ENCODE measurements around the gene NCCRP1. TPM values are rescaled to one million over a fixed set of nuclear protein-coding genes. Genes with fewer than 3 reads are reported as not detected.

NCCRP1 gene
- total and polyA plus RNA-seq, 10 donors, result 0.12 to 1.7 (median 0.19) TPM; not detected in 5

GRCh38 chr19:39174142-39174541, 22.6 kb upstream of the NCCRP1 start:
- no peak for DNase-seq
- Histone ChIP-seq H3K27me3 (replicated peaks in 1 of 7) (no peaks in the 10 kb centered on the region), H3K9me3 (no peaks in the 10 kb centered on the region), H3K36me3 (peaks cover 0 to 100% (median 83%) of the 10 kb centered on the region in 6 donors), H3K27ac (no peak overlapping the region), H3K4me1 (no peaks in the 10 kb centered on the region), H3K4me3 (no peak overlapping the region)
- TF ChIP-seq CTCF (IDR thresholded peaks at IDR 0.05 in 8 of 11, conservative IDR thresholded peaks at IDR 0.05 in 3 of 11) (no peak), POLR2A (IDR thresholded peaks at IDR 0.05) (no peak), POLR2AphosphoS5 (IDR thresholded peaks at IDR 0.05) (no peak)
- intact Hi-C loops (cut with DNase I; ENCODE audit: low total_unique reads), result no loop called here
- 91 to 96% (median 92%) methylated on average over 11 to 16 of the region's 16 CpGs for WGBS, 5 donors

GRCh38 chr19:39174558-39175544, 21.9 kb upstream of the NCCRP1 start:
- Histone ChIP-seq H3K36me3 (peaks cover 0 to 100% (median 79%) of the 10 kb centered on the region in 6 donors), H3K4me1 (no peaks in the 10 kb centered on the region), H3K27me3 (replicated peaks in 1 of 7) (no peaks in the 10 kb centered on the region), H3K27ac (no peak overlapping the region), H3K4me3 (no peak overlapping the region), H3K9me3 (no peaks in the 10 kb centered on the region)
- TF ChIP-seq POLR2AphosphoS5 (IDR thresholded peaks at IDR 0.05), result peak in 1 of 3 donors; percentile 7
- no peak for TF ChIP-seq CTCF (IDR thresholded peaks at IDR 0.05 in 8 of 11, conservative IDR thresholded peaks at IDR 0.05 in 3 of 11)
- intact Hi-C loops (cut with DNase I; ENCODE audit: low total_unique reads), result no loop called here
- no peak for DNase-seq
- 88 to 95% (median 95%) methylated on average over 30 to 43 of the region's 43 CpGs for WGBS, 5 donors

GRCh38 chr19:39175564-39175963, 21.2 kb upstream of the NCCRP1 start:
- Histone ChIP-seq H3K36me3 (peaks cover 0 to 100% (median 75%) of the 10 kb centered on the region in 6 donors), H3K4me1 (no peaks in the 10 kb centered on the region), H3K27me3 (replicated peaks in 1 of 7) (no peaks in the 10 kb centered on the region), H3K27ac (no peak overlapping the region), H3K9me3 (no peaks in the 10 kb centered on the region), H3K4me3 (no peak overlapping the region)
- 88 to 95% (median 95%) methylated on average over 5 to 7 of the region's 7 CpGs for WGBS, 5 donors
- no peak for DNase-seq
- intact Hi-C loops (cut with DNase I; ENCODE audit: low total_unique reads), result no loop called here
- no peak for TF ChIP-seq CTCF (IDR thresholded peaks at IDR 0.05 in 8 of 11, conservative IDR thresholded peaks at IDR 0.05 in 3 of 11)
- no peak for TF ChIP-seq POLR2A (IDR thresholded peaks at IDR 0.05)
- no peak for TF ChIP-seq POLR2AphosphoS5 (IDR thresholded peaks at IDR 0.05)

GRCh38 chr19:39177110-39177699, 19.6 kb upstream of the NCCRP1 start:
- TF ChIP-seq POLR2AphosphoS5 (IDR thresholded peaks at IDR 0.05) (no peak), POLR2A (IDR thresholded peaks at IDR 0.05) (no peak), CTCF (IDR thresholded peaks at IDR 0.05 in 8 of 11, conservative IDR thresholded peaks at IDR 0.05 in 3 of 11) (no peak)
- 85 to 97% (median 97%) methylated on average over 6 to 10 of the region's 10 CpGs for WGBS, 5 donors
- DNase-seq, result no peak
- Histone ChIP-seq H3K27ac (no peak overlapping the region), H3K4me1 (no peaks in the 10 kb centered on the region), H3K36me3 (peaks cover 0 to 90% (median 68%) of the 10 kb centered on the region in 6 donors), H3K4me3 (no peak overlapping the region), H3K9me3 (no peaks in the 10 kb centered on the region), H3K27me3 (replicated peaks in 1 of 7) (no peaks in the 10 kb centered on the region)
- intact Hi-C loops (cut with DNase I; ENCODE audit: low total_unique reads), result no loop called here
